HG03108 (cell line): ENCODE results near the gene OSBPL7.

Experiments used
- ATAC-seq: cut with Tn5 transposase; IDR thresholded peaks from one replicate; pipeline ENCODE4 v1.9.1; 2021; ENCODE audit warnings: moderate library complexity; ENCODE audit not compliant: unreplicated experiment

The OSBPL7 gene

DNA sequence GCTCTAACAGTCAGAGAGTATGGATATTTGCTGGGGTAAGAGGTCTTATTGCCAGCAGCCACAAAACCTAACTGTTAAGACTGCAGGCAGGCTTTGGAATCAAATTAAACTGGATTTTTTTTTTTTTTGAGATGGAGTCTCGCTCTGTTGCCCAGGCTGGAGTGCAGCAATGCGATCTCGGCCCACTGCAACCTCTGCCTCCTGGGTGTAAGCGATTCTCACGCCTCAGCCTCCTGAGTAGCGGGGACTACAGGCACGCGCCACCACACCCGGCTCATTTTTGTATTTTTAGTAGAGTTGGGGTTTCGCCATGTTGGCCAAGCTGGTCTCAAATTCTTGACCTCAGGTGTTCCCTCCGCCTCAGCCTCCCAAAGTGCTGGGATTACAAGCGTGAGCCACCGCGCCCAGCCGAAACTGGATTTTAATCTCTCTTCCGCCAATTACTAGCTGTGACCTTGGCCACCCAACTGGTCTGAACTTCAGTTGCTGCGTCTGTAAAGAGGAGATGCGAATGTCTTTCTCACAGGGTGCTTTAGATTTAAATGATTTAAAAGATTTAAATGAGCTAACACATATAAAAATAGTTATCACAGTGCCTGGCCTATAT is 8.9 kb upstream of the OSBPL7 start:
- ATAC-seq: no peak

GRCh38 chr17:47829870-47830269 is 8.3 kb upstream of the OSBPL7 start:
- ATAC-seq: no peak

DNA sequence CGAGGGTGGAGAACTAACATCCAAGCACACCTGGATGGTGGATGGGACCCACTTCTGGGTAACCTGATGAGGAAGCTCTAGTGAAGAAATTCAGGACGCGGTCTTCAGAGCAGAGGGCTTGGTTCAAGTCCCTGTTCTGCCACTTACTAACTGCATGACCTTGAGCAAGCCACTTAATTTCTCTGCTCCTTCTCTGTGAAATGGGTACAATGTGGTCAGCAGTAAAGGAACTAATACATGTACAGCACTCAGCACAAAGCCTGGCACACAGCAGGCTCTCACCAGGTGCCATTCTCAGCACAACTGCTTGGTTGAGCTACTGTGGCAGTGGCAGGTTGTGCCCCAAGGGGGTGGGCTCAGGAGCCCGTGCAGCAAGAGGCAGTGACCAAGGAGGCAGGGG is 1.9 kb upstream of the OSBPL7 start:
- ATAC-seq: no peak

GRCh38 chr17:47822785-47823184 is 1.2 kb upstream of the OSBPL7 start:
- ATAC-seq: no peak

DNA sequence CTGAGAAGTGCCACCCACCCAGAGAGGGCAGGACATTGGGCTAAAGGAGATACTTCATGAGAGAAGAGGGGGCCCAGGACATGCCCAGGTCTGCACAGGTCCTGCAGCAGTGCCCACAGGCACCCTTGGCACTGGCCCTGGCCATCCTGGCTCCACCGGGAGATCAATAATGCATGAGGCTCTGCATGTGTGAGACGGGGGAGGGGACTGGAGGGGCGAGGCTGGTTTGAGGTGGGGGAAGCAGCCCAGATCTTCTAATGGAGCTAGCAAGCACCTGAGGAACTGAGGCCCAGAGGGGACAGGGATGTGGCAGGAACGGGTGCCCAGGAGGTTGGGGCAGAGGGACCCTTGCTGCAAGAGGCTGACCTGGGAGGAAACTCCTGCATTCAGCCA is 567 bp downstream of the OSBPL7 start:
- ATAC-seq: peak; percentile 5

GRCh38 chr17:47820033-47820789 is 1.4 kb downstream of the OSBPL7 start:
- no peak for ATAC-seq

GRCh38 chr17:47819475-47819874 is 2.1 kb downstream of the OSBPL7 start:
- ATAC-seq: no peak

GRCh38 chr17:47818002-47818695 is 3.4 kb downstream of the OSBPL7 start:
- no peak for ATAC-seq

DNA sequence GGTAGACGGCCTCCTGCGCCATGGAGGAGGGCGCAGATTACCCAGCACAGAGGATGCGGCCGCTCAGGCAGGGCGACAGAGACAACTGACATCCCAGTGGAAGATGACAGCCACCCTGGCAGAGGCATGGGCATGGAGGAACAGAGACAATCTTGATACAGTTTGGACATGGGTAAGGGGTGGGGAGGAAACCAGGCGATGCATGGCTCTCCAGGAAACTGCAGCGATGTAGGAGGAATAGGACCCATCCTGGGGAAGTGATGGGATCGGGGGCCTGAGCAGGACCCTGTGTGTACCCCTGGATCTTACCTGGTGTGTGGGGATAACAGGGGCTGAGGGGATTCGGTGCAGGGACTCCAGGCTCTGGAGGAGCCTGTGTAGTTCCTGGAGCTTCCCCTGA is 4.6 kb downstream of the OSBPL7 start:
- ATAC-seq: no peak

GRCh38 chr17:47816111-47816735 is 5.4 kb downstream of the OSBPL7 start:
- no peak for ATAC-seq

DNA sequence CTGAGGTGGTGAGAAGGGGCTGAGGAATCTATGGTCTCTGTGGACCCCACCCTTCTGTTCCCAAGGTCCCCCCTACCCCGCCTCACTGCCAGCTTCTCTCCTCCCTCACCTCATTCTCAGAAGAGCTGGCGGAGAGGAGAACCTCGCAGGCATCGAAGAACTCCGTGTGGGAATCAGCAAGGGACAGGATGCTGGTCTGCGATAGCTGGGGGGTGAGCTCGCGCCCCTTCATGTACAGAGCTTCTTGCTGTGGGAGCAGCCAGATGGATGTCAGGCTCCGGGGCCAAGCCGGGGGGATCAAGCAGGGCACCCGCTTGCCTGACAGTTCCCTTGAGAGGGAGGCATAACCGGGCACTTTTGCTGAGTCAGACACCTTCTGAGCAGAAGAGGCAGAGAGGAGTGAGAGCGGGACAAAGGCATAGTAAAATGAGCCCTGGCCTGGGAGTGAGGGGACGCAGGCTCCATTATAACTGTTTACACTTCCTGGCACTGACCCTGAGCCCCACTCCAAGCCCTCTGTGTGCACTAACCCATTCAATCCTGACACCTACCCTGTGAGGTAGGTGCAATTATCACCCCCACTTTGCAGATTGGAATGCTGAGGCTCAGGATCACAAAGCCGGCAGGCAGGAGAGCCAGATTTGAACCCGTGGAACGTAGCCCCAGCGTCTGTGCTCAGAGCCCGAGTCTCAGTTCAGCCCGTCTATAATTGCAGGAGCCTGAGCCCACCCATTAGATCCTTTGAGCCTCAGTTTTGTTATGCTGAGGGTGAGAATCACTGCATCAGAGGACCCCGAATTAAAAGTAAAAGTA is 6.3 kb downstream of the OSBPL7 start:
- no peak for ATAC-seq

DNA sequence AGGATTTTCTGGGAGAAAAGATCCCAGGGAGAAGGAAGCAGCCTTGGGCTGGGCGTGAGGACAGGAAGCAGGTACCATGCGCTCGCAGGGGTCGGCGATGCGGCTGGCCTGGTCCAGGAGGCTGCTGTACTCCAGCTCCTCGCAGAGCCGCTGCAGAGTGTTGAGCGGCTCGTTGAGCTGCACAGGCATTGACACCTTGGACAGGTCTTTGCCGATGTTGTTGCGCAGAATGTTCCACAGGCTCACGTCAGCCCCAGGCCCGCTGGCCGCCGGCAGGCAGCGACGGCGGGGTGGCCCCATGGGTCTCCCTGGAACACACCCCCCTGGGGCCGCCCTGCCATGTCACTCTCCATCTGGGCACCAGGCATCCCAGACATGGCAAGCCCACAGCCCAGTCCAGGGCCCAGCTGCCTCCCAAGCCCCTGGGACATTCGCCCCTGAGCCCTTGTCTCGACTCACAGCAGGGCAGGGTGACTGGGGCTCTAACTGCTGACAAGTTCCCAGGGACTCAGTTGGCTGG is 8.0 kb downstream of the OSBPL7 start:
- ATAC-seq: no peak

GRCh38 chr17:47813077-47813476 is 8.5 kb downstream of the OSBPL7 start:
- no peak for ATAC-seq

- ATAC-seq: no peak
Observed at GRCh38 chr17:47812146-47812920, 9.3 kb downstream of the OSBPL7 start.

DNA sequence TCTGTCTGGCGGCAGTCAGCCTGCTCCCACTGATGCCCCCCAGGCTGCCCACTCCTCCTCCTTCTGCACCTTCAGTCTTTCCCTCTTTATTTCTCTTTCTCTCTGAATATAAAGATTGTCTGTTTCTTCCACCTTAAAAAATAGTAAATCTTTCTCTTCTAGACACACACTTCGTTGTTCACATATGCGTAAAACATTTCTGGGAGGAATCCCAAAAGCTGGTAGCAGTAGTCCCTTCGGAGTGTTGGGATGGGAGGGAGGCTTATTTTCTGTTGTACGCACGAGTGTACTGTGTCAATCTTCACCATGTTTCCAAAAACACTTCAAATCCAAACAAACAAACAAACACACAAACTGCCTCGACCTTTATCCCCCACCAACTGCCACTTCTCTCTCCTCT is 9.9 kb downstream of the OSBPL7 start:
- ATAC-seq: no peak

- no peak for ATAC-seq
Observed at GRCh38 chr17:47810901-47811635, 10.5 kb downstream of the OSBPL7 start.

GRCh38 chr17:47810200-47810821 is 11.3 kb downstream of the OSBPL7 start:
- ATAC-seq: no peak

DNA sequence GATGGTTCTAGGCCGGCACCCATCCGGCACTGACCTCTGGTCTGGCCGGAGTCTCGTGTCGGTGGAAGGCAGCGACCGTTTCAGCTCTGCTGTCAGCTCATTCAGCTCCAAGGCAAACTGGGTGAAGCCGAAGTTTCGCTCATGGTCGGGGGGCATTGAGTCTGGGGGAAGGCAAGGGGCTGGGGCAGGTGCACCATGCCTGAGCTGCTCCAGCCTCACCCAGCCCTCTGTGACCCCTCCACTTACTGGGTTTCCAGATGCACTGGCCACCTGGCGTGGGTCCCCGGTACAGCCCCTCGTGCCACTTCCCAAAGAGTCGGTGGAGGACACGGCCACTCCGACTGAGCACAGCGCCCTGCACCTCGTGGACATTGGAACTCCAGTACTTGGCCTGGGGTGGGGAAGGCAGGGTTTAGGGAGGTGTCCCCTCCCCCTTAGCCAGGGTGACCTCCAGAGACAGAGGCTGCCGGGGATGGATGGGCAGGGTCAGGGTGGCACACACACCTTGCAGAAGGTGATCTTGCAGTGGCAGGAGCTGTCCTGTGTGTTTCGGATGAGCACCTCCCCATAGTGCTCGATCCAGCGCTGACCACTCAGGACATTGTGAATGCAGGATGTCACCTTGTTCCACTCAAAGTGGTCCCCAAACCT is 12.6 kb downstream of the OSBPL7 start:
- ATAC-seq: no peak
